Measurements from ENCODE around the gene GALNT18. TPM values are rescaled to one million over a fixed set of nuclear protein-coding genes. Genes with fewer than 3 reads are reported as not detected.

GALNT18 gene
- total RNA-seq, 2 experiments from 2014 or later, result 6.8 to 7.4 TPM

- no peak overlapping the region for H3K27ac Mint-ChIP-seq
- ATAC-seq, result no peak
- H3K36me3 Mint-ChIP-seq (ENCODE audit: low read depth), result no peaks in the 10 kb centered on the region
- H3K4me3 Mint-ChIP-seq, result no peak overlapping the region
- peaks cover 2% of the 10 kb centered on the region for H3K27me3 Mint-ChIP-seq
- no peak for DNase-seq
- intact Hi-C loops (cut with micrococcal nuclease), result no loop called here
- ChIA-PET CTCF (no interaction called here), POLR2A (no interaction called here)
- no peaks in the 10 kb centered on the region for H3K9me3 Mint-ChIP-seq
- TF ChIP-seq CTCF (IDR thresholded peaks at IDR 0.05), result no peak
- H3K4me1 Mint-ChIP-seq (ENCODE audit: low read depth), result no peaks in the 10 kb centered on the region
Observed at GRCh38 chr11:11302565-11302964, 319.2 kb downstream of the GALNT18 start.

GRCh38 chr11:11301212-11301611 is 320.6 kb downstream of the GALNT18 start:
- ATAC-seq (no peak), DNase-seq (no peak)
- intact Hi-C loops (cut with micrococcal nuclease), result no loop called here
- ChIA-PET POLR2A (no interaction called here), CTCF (no interaction called here)
- H3K4me1 Mint-ChIP-seq (ENCODE audit: low read depth), result no peaks in the 10 kb centered on the region
- no peaks in the 10 kb centered on the region for H3K9me3 Mint-ChIP-seq
- no peak overlapping the region for H3K27ac Mint-ChIP-seq
- no peaks in the 10 kb centered on the region for H3K36me3 Mint-ChIP-seq (ENCODE audit: low read depth)
- H3K4me3 Mint-ChIP-seq, result no peak overlapping the region
- H3K27me3 Mint-ChIP-seq, result peaks cover 2% of the 10 kb centered on the region
- TF ChIP-seq CTCF (IDR thresholded peaks at IDR 0.05), result no peak

GRCh38 chr11:11297578-11297977 is 324.2 kb downstream of the GALNT18 start:
- DNase-seq (peak; percentile 23), ATAC-seq (no peak)
- POLR2A ChIA-PET, result no interaction called here
- Mint-ChIP-seq H3K9me3 (no peaks in the 10 kb centered on the region), H3K27me3 (peaks cover 2% of the 10 kb centered on the region), H3K36me3 (ENCODE audit: low read depth) (no peaks in the 10 kb centered on the region), H3K4me3 (no peak overlapping the region), H3K4me1 (ENCODE audit: low read depth) (no peaks in the 10 kb centered on the region), H3K27ac (no peak overlapping the region)
- CTCF ChIA-PET, result no interaction called here
- intact Hi-C loops (cut with micrococcal nuclease), result no loop called here
- TF ChIP-seq CTCF (IDR thresholded peaks at IDR 0.05), result no peak

GRCh38 chr11:11296434-11296833 is 325.4 kb downstream of the GALNT18 start:
- intact Hi-C loops (cut with micrococcal nuclease), result no loop called here
- ChIA-PET POLR2A (no interaction called here), CTCF (no interaction called here)
- no peak for TF ChIP-seq CTCF (IDR thresholded peaks at IDR 0.05)
- no peak overlapping the region for H3K4me3 Mint-ChIP-seq
- no peak overlapping the region for H3K27ac Mint-ChIP-seq
- no peaks in the 10 kb centered on the region for H3K9me3 Mint-ChIP-seq
- H3K36me3 Mint-ChIP-seq (ENCODE audit: low read depth), result no peaks in the 10 kb centered on the region
- no peaks in the 10 kb centered on the region for H3K4me1 Mint-ChIP-seq (ENCODE audit: low read depth)
- DNase-seq (no peak), ATAC-seq (no peak)
- peaks cover 2% of the 10 kb centered on the region for H3K27me3 Mint-ChIP-seq

GRCh38 chr11:11294551-11294855 is 327.3 kb downstream of the GALNT18 start:
- intact Hi-C loops (cut with micrococcal nuclease), result no loop called here
- no peak for TF ChIP-seq CTCF (IDR thresholded peaks at IDR 0.05)
- Mint-ChIP-seq H3K4me1 (ENCODE audit: low read depth) (no peaks in the 10 kb centered on the region), H3K27me3 (peaks cover 4% of the 10 kb centered on the region), H3K4me3 (no peak overlapping the region), H3K9me3 (no peaks in the 10 kb centered on the region), H3K36me3 (ENCODE audit: low read depth) (no peaks in the 10 kb centered on the region), H3K27ac (no peak overlapping the region)
- DNase-seq (no peak), ATAC-seq (no peak)
- ChIA-PET CTCF (no interaction called here), POLR2A (no interaction called here)
